ENCODE measurements around the gene ISL2. TPM values are rescaled to one million over a fixed set of nuclear protein-coding genes. Genes with fewer than 3 reads are reported as not detected.

ISL2 gene
- total RNA-seq, 1 experiment from 2014 or later = not detected

GRCh38 chr15:76353023-76353577 is 16.5 kb downstream of the ISL2 start:
- DNase-seq (ENCODE audit: low read depth, low spot score) = no peak
- in situ Hi-C loops (cut with HindIII; ENCODE audit: low pct_unique_long_range_greater_than_20kb, low sequenced_read_pairs) = no loop called here

GRCh38 chr15:76353903-76354302 is 17.3 kb downstream of the ISL2 start:
- in situ Hi-C loops (cut with HindIII; ENCODE audit: low pct_unique_long_range_greater_than_20kb, low sequenced_read_pairs) = no loop called here
- no peak for DNase-seq (ENCODE audit: low read depth, low spot score)

GRCh38 chr15:76354823-76355440 is 18.4 kb downstream of the ISL2 start:
- in situ Hi-C loops (cut with HindIII; ENCODE audit: low pct_unique_long_range_greater_than_20kb, low sequenced_read_pairs) = no loop called here

GRCh38 chr15:76358453-76358852 is 21.9 kb downstream of the ISL2 start:
- DNase-seq (ENCODE audit: low read depth, low spot score) = no peak
- in situ Hi-C loops (cut with HindIII; ENCODE audit: low pct_unique_long_range_greater_than_20kb, low sequenced_read_pairs) = no loop called here

More at GRCh38 chr15:76354823-76355440, 18.4 kb downstream of the ISL2 start:
- DNase-seq (ENCODE audit: low read depth, low spot score) = no peak

- in situ Hi-C loops (cut with HindIII; ENCODE audit: low pct_unique_long_range_greater_than_20kb, low sequenced_read_pairs) = no loop called here
- DNase-seq (ENCODE audit: low read depth, low spot score) = no peak
Observed at GRCh38 chr15:76359152-76359551, 22.6 kb downstream of the ISL2 start.

GRCh38 chr15:76360416-76360815 is 23.8 kb downstream of the ISL2 start:
- in situ Hi-C loops (cut with HindIII; ENCODE audit: low pct_unique_long_range_greater_than_20kb, low sequenced_read_pairs) = no loop called here
- DNase-seq (ENCODE audit: low read depth, low spot score) = no peak

GRCh38 chr15:76363251-76363650 is 26.7 kb downstream of the ISL2 start:
- in situ Hi-C loops (cut with HindIII; ENCODE audit: low pct_unique_long_range_greater_than_20kb, low sequenced_read_pairs) = no loop called here
- DNase-seq (ENCODE audit: low read depth, low spot score) = no peak

GRCh38 chr15:76366714-76367113 is 30.1 kb downstream of the ISL2 start:
- in situ Hi-C loops (cut with HindIII; ENCODE audit: low pct_unique_long_range_greater_than_20kb, low sequenced_read_pairs) = no loop called here
- no peak for DNase-seq (ENCODE audit: low read depth, low spot score)

GRCh38 chr15:76368122-76368621 is 31.6 kb downstream of the ISL2 start:
- in situ Hi-C loops (cut with HindIII; ENCODE audit: low pct_unique_long_range_greater_than_20kb, low sequenced_read_pairs) = no loop called here
- no peak for DNase-seq (ENCODE audit: low read depth, low spot score)

GRCh38 chr15:76376029-76376428 is 39.5 kb downstream of the ISL2 start:
- DNase-seq (ENCODE audit: low read depth, low spot score) = no peak
- in situ Hi-C loops (cut with HindIII; ENCODE audit: low pct_unique_long_range_greater_than_20kb, low sequenced_read_pairs) = no loop called here

- in situ Hi-C loops (cut with HindIII; ENCODE audit: low pct_unique_long_range_greater_than_20kb, low sequenced_read_pairs) = no loop called here
- DNase-seq (ENCODE audit: low read depth, low spot score) = no peak
Observed at GRCh38 chr15:76376816-76377215, 40.2 kb downstream of the ISL2 start.

- in situ Hi-C loops (cut with HindIII; ENCODE audit: low pct_unique_long_range_greater_than_20kb, low sequenced_read_pairs) = no loop called here
- DNase-seq (ENCODE audit: low read depth, low spot score) = no peak
Observed at GRCh38 chr15:76377217-76377616, 40.6 kb downstream of the ISL2 start.

- in situ Hi-C loops (cut with HindIII; ENCODE audit: low pct_unique_long_range_greater_than_20kb, low sequenced_read_pairs) = no loop called here
Observed at GRCh38 chr15:76377751-76378150, 41.2 kb downstream of the ISL2 start.

GRCh38 chr15:76378691-76379090 is 42.1 kb downstream of the ISL2 start:
- no peak for DNase-seq (ENCODE audit: low read depth, low spot score)
- in situ Hi-C loops (cut with HindIII; ENCODE audit: low pct_unique_long_range_greater_than_20kb, low sequenced_read_pairs) = no loop called here

More at GRCh38 chr15:76377751-76378150, 41.2 kb downstream of the ISL2 start:
- DNase-seq (ENCODE audit: low read depth, low spot score) = no peak

- peak; percentile 31 for DNase-seq (ENCODE audit: low read depth, low spot score)
- in situ Hi-C loops (cut with HindIII; ENCODE audit: low pct_unique_long_range_greater_than_20kb, low sequenced_read_pairs) = no loop called here
Observed at GRCh38 chr15:76380249-76380648, 43.7 kb downstream of the ISL2 start.

GRCh38 chr15:76381366-76381765 is 44.8 kb downstream of the ISL2 start:
- in situ Hi-C loops (cut with HindIII; ENCODE audit: low pct_unique_long_range_greater_than_20kb, low sequenced_read_pairs) = no loop called here
- DNase-seq (ENCODE audit: low read depth, low spot score) = no peak

GRCh38 chr15:76382987-76383728 is 46.6 kb downstream of the ISL2 start:
- DNase-seq (ENCODE audit: low read depth, low spot score) = no peak
- in situ Hi-C loops (cut with HindIII; ENCODE audit: low pct_unique_long_range_greater_than_20kb, low sequenced_read_pairs) = no loop called here

GRCh38 chr15:76384409-76384808 is 47.8 kb downstream of the ISL2 start:
- DNase-seq (ENCODE audit: low read depth, low spot score) = no peak
- in situ Hi-C loops (cut with HindIII; ENCODE audit: low pct_unique_long_range_greater_than_20kb, low sequenced_read_pairs) = no loop called here

GRCh38 chr15:76386178-76386577 is 49.6 kb downstream of the ISL2 start:
- in situ Hi-C loops (cut with HindIII; ENCODE audit: low pct_unique_long_range_greater_than_20kb, low sequenced_read_pairs) = no loop called here
- DNase-seq (ENCODE audit: low read depth, low spot score) = no peak
